ENCODE measurements around the gene SIRT7. TPM values are rescaled to one million over a fixed set of nuclear protein-coding genes. Genes with fewer than 3 reads are reported as not detected.

Gene SIRT7
- total RNA-seq, 1 donor from 2014 or later = 33.2 TPM

DNA sequence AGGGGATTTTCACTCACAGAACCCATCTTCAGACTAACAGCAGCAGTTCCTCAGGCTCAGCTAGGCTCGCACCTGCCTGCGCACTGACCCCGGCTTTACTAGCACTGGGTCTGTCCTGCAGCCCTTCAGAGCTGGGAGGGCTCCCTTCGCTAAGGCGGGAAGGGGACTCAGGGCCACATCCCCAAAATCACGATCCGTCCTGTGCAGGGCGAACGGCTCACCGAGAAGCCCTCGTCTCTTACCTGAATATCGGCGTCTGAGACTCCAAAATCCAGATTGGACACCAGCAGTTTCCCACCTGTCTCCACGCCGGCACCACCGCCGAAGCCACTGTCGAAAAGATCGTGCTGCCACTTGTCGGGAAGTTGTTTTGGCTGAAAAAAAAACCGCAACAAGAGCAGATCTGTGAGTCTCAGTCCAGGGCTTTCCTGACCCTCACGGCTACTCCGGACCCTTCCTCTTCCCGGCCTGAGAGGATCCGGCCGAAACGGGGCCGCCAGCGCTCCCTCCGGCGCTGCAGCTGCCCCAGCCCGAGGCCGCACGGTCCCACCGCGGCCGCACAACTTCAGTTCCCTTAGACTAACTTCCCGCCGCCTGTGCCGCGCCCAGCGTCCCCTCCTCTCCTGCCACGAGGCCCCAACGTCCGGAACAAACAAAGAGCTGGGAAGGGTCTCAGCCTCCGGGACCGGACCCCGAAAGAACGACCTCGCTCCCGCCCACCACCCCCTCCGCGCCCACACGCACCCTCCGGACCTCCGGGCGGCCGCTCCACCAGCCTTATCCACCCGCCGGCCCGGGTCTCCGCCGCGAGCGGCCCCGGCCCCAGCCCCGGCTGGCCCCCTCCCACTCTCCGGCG lies 27.3 kb downstream of the SIRT7 start:
- DNase-seq (ENCODE audit: extremely low read depth, low read depth, low spot score) = no peak

DNA sequence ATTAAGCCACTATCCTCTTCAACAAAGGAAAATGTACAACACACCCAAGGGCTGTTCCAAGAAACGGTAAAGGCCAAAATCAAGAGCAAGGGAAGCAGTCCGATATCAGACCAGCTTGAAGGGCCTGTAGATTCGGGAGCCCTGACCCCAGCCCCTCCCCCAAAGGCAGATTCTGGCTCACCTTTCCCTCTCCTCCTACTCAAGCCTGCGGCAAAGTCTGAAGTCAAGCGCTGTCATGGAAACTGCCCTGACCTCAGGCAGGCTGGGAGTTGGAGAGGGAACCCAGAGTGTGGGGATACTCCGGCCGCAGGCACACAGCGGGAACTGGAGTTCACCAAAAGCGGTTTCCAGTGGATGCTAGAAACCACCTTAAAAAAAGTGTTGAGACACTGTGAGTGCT lies 28.4 kb downstream of the SIRT7 start:
- DNase-seq (ENCODE audit: extremely low read depth, low read depth, low spot score) = no peak

DNA sequence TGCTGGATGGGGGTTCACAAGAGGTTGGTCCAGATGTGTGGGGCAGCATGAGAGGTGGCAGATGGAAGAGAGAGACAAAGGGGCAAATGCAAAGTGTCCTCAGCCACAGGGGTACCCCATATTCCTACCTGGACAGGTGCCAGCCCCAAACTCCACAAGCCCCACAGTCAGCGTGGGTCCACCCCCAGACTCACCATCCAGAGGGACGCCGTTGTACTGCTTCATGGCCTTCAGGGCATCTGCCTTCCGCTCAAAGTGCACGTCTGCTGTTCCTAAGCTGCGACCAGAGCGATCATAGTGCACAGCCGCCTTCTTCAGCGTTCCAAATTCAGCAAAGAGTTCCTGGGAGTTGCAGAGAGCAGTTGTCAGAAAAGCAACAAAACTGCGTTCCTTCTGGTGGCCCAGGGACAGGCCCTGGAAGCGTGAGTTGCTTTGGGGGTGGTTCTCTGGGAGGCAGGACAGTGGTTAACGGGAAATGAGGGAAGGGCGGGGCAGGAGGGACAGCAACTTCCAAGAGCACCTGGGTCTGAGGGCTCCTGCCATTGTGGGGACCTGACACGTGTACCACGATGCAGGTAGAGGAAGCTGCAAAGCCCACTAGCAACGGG lies 28.9 kb downstream of the SIRT7 start:
- no peak for DNase-seq (ENCODE audit: extremely low read depth, low read depth, low spot score)

DNA sequence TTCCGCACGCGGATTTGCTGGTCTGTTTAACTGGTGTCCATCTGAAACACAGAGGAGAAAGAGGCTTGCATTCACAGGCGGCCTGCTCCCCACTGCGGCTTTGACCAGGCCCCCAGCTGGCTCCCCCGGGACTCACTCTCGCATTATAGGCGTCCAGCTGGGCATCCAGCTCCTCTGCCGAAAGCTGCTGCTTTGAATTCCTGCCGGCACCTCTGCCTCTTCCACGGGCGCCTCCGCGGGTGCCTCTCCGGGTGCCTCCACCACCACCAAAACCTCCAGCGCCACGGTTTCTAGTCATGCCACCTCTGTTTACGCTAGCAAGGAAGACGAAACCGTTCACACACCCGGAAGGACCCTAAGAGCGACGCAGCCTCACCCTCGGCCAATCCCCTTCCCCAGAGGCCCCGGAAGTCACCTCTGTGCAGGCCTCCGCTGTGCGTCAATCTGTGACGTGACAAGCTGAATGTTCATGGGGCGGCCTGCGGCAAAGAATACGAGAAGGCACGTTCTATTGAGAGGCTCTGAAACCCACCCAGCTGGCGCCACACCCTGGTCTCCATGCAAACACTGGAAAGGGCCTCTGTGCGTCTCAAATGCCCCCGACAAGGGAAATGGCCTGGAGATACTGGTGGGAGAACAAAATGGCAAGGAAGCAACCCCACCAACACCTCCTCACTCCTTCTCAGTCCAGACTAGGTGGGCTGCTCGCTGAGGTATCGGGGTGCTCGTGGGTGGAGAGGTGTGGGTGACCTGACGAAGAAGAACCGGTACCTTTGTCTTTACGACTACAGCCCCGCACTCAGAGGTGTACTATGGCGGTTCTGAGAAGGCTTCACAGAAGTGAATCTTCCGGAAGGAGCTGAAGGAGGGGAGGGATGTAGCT lies 29.6 kb downstream of the SIRT7 start:
- no peak for DNase-seq (ENCODE audit: extremely low read depth, low read depth, low spot score)

DNA sequence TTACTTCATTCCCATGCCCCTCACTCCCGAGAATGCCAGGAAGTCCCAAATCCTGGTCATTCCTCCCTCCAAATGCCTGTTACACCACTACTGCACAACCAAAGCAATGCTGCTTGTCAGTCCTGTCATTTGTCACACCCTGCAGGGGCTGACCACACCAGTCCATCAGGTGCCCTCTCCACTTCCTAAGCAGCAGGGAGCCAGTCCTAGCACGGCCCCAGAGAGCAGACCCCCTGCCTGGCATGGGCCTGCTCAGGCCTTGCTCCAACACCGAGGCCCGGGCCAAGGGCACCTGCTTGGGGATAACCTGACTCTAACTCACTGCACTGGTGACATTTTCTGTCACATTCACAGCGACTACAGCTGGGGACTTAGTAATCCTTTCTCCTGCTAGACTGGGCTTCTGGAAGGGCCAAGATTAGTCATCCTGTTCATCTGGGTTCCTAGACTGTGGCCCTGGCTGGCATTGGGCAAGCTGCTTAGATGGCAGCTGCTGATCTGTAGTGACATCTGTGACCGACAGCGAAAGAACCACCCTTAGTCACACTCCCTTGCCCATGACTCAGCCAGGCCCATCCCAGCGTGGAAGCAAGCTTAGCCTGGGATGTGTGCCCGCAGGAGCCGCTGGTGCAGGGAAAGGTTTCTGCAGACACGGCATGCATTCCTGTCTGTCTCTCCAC lies 32.0 kb downstream of the SIRT7 start:
- DNase-seq (ENCODE audit: extremely low read depth, low read depth, low spot score) = no peak

DNA sequence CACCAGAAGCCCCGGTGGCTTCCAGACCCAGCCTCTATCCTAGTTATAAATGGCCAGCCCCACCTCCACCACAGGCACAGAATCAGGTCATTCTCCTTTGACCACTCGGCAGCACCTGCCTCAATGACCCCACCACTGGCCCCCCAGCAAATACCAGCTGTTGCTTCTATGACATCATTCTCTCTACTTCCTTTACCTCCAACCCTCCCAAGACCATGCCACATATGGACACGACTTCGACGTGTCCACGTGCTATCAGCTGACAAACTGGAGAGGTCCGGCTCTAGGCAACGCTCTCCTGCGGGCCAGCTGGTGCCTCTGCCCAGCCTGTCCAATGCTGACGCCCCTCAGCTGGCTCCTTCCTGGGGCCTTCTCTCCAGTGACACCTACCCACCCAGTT lies 32.5 kb downstream of the SIRT7 start:
- DNase-seq (ENCODE audit: extremely low read depth, low read depth, low spot score) = no peak

DNA sequence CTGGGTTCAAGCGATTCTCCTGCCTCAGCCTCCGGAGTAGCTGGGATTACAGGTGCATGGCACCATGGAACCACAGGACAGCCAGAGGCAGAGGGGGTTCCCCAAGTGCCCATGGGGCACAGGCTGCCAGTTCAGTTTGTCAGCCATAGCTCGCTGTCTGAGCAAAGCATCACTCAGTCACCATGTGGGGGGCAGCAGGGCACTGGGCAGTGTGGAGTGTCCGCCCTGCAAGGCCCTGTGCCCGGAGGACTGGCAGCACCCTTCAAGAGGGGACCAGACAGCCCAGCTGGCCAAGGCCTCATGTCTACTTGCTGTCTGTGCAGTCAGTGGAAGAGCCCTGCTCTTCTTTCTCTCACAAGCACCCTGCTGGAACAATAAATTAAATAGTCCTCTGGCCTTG lies 33.0 kb downstream of the SIRT7 start:
- no peak for DNase-seq (ENCODE audit: extremely low read depth, low read depth, low spot score)

DNA sequence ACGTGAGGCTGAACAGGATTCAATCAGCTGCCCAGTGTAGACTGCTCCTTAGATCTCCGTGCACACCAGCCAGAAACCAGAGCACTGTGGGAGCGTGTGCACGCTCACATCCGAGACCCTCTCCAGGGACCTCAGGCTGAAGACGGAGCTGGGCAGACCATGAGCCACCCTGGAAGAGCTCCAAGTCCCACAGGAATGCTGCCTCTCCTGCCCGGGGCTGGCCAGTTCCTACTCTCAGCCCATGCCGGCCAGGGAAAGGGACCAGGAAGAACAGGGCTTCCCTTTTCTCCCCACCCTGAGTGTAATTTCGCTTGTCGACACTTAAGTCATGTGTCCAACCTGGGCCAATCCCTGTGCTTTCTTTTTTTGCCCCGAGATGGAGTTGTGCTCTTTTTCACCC lies 33.5 kb downstream of the SIRT7 start:
- no peak for DNase-seq (ENCODE audit: extremely low read depth, low read depth, low spot score)

DNA sequence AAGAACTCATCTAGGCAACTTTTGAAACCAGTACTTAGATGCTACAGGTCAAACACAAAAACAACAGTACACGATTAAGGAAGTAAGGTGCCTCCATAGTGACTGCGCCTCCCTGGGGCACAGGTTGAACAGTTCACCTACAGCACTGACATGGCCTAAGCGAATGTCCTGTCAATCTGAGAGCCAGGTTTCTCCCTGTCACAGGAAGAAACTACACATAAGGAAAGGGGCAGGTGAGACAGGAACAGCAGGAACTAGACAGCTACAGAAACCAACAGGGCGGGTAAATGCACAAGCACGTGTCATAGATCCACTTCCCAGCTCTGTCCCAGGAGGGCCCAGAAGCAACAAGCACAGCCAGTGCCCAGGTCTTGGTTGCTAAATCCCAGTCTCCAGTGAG lies 38.9 kb downstream of the SIRT7 start:
- DNase-seq (ENCODE audit: extremely low read depth, low read depth, low spot score) = no peak

DNA sequence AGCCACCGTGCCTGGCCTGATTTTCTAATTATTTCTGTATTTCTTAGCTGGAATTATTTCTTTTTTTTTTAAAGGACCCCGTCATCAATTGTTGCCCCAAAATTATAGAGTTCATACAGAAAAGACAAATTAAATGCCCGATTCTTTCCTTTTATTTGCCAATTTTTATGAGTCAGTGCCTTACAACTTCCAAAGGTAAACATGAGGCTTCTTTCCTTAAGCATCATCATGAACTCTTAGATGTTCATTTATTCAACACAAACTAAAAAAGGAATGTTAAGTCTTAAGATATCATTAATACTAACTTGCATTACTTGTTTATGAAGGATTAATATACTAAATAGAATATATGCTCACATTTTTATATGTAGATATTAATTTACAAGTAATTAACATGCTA lies 39.7 kb downstream of the SIRT7 start:
- DNase-seq (ENCODE audit: extremely low read depth, low read depth, low spot score) = no peak

DNA sequence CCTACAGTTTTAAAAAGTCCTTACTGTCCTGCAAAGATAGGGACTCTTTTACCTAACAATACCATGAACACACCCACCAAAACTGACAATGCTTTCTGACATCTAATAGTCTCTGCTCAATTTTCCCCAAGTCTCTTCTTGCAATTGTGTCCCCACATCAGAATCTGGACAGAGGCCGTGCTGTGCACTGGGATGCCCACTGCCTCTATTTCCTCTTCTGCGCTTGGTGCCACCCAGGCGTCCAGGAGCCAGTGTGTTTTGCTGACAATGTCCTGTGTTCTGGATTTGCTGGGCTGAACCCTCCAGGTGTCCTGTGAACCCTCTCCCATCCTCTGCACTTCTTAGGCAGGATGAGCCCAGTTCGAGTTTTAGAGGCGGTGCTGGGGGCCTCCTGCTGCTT lies 40.4 kb downstream of the SIRT7 start:
- no peak for DNase-seq (ENCODE audit: extremely low read depth, low read depth, low spot score)

DNA sequence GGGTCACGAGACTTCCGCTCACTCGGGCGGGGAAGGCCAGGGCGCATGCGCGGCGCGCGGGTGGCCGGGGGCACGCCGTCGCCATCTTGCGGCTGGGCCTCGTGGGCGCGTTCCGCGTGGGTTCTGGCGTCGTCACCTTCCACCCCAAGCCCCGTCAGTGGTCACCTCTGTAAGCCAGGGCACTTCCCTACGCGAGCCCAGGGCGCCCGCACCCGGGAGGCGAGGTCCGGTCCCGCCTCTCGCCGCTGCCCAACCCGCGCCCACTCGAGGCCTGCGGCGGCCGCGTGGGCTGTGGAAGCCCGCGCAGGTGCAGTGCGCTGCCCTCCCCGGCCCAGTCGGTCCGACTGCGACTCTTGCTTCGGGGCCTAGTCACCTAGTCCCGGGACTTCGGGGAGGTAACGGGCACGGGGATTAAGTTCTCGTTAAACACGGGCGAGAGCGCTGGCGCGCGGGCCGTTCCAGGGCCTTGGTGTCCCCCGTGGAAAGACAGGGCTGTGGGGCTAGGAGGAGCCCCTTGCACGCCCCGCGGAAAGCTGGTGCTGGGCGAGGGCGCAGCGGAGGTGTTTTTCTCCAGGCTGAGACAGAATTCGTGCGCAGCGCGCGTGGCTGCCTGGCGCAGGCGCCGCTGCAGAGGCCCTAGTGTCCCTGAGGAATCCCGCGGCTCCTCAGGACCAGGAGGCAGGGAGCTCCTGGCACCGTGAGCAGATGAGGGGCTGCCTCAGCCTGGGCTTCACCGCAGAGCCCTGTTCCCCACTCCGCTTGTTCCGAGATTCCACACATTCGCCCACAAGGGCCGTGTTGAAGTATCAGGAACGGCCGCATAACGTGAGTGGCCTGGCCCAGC lies 46.4 kb downstream of the SIRT7 start:
- no peak for DNase-seq (ENCODE audit: extremely low read depth, low read depth, low spot score)

DNA sequence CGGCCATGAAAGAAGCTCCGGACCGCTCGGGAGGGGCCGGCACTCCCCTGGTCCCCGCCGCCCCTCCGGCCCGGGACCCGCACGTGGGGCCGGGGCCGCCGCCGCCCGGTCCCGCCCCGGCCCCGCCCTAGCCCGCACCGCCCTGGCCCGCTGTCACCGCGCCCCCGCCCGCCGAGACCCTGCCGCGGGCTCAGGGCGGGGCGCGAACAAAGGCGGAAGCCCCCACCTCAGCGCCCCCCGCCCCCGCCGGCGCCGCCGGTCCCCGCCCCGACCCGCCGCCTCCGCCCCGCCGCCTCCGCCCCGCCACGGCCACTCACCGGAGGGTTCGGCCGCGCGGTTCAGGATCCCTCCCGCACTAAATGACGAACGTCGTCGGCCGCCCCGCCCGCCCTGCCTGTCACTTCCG lies 47.0 kb downstream of the SIRT7 start, which contains the start of gene ARHGDIA:
Gene ARHGDIA (minus strand): TSS at position 357 of the 406 bp plus-strand sequence. CDS start 1,407 bp downstream, outside the sequence.
- DNase-seq (ENCODE audit: extremely low read depth, low read depth, low spot score) = no peak

DNA sequence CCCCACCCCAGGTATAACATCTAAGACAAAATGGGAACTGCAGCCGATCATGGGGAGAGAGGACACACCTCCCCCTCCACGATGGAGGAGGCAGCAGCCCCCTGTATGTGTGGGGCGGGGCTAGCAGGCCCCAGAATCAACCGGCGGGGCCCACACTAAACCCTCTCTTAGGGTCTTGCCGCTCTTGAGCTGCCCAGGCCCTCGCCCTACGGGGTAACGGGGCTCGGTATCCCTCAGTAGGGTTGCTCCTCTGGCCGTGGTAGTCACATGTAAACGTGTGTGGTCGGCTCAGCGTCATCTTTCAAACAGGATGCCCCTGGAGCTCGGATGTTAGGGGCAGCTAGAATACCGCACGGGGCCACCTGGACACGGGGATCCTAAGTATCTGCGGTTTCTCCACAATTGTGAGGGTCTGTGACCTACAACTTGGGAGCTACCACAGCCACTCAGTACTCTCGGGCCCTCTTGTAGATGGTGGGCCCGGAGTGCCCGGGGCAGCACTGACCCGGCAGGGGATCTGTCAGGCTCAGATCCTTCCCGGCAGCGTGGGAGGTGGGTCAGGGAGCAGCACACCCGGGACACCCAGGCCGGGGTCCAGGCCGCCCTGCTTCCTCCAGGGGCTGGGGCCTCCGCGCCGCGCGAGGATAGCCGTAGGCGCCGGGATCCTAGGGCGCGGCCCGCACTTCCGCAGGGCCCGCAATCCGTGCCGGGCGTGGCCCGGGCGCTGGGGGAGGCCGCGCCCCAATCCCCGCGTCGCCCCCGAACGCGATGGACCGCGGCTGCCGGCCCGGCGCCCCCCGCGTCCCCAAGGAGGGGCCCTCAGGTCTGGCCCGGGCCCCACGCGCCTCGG lies 47.6 kb downstream of the SIRT7 start:
- DNase-seq (ENCODE audit: extremely low read depth, low read depth, low spot score) = no peak

DNA sequence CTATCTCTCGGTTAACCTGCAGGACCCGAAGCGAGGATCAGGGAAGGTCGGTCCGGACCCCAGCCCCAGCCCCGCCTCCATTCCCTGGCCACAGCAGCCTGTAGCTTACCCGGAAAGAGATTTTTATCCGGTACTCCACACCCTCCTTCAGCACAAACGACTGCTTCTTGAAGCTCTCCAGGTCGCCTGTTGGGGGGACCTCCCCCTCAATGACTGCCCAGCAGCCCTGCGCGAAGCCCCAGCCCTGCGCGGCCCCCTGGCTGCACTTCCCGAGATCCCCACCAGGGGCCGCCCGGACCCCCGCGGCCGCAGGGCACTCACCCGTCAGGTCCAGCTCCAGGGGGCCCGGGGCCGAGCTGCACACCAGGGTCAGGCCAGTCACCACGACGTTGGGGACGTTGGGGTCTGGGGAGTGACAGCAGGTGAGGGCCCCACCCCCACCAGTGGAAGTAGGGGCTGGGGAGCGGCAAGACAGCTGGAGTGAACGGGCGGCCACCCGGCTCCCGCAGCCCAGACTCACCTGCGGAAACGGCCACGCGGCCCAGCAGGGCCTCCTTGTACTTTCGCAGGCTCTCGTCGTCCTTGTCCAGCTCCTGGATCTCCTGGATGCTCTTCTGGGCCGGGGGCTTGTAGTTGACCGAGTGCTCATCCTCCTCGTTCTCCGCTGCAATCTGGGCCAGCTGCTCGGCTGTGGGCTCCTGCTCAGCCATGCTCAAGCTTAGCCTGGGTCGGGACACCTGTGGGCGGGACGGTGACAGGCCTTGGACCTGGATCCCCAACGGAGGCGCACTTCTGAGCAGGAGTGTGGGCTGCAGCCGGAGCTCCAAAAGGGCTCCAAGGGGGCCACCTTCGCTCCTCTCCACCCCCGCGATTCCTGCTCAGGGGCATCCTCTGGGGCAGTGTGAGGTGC lies 48.5 kb downstream of the SIRT7 start:
- no peak for DNase-seq (ENCODE audit: extremely low read depth, low read depth, low spot score)

DNA sequence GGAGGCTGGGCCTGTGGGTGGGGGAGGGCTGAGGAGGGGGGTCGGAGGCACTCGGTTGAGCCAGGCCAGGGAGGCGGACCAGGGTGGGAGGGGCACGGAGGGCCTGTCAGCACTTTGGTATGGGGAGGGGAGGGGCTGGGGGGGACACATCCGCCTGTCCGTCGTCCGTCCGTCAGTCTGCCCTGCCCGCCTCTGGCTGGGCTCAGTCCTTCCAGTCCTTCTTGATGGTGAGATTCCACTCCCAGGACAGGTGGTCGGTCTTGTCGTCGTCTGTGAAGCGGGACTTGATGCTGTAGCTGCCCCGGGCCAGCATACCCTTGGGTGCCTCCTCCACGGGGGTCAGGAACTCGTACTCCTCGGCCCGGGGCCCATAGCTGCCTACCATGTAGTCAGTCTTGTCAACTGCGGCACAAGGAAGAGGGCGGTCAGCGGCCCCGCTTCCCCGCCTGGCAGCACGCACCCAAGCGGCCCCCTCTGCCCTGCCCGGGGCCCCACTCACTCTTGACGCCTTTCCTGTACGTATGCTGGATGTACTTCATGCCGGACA lies 49.2 kb downstream of the SIRT7 start:
- no peak for DNase-seq (ENCODE audit: extremely low read depth, low read depth, low spot score)

DNA sequence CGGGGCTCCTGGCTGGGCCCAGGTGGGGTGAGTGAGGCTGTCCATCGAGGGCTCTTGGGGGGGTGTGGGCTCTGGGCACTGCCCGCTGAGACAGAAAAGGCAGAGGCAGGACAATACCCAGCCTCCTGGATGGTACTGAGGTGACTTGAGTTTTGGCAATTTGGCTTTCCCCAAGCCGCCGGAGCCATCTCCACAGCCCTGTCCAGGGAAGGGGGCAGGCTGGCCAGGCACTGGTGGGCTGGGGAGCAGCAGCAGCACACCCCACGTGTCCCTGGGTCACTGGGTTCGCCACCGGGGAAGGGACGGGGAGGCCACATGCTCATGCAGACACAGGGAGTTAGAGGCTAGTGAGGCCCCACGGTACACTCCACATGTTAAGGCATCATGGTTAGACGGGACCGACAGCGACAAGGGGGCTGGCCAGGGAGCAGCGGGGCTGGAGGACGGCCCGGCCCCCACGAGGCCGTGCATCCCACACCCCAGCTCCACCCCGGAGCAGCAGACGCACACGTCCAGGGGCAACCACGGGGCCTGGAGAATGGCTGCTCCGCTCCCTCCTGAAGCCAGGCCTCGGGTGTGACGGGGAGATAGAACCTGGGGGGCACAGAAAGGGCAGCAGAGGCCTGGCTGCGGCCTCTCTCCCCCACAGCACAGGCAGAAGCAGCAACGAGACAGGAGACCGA lies 49.8 kb downstream of the SIRT7 start:
- no peak for DNase-seq (ENCODE audit: extremely low read depth, low read depth, low spot score)
